WTC11 (cell line): Measurements from ENCODE around the gene ADGRL4. TPM values are rescaled to one million over a fixed set of nuclear protein-coding genes. Genes with fewer than 3 reads are reported as not detected.

Experiments used
- ATAC-seq: fragments of 200-7000 bp; cut with Tn5 transposase; 2 replicates; pipeline ENCODE4 v1.10.0; 2021; ENCODE audit warnings: mild to moderate bottlenecking, moderate library complexity
- CTCF ChIA-PET: fragments of 300-600 bp; sonication (Branson Sonifier 250); formaldehyde crosslinking; loops from one replicate; lab custom pipeline; 2021; ENCODE audit warnings: antibody characterized with exemption; lab: Charles Lee
- POLR2A ChIA-PET: fragments of 350-600 bp; sonication (Branson Sonifier 250); formaldehyde crosslinking; loops from one replicate; lab custom pipeline; 2021; ENCODE audit warnings: antibody characterized with exemption; lab: Charles Lee
- DNase-seq: peaks from one replicate; pipeline ENCODE4 v3.0.0; 2021; ENCODE audit warnings: low spot score
- H3K27ac Mint-ChIP-seq: 2 replicates; pipeline ENCODE4 v1.8.0; 2021; ENCODE audit warnings: mixed read lengths
- H3K27me3 Mint-ChIP-seq: 2 replicates; pipeline ENCODE4 v1.8.0; 2021; ENCODE audit warnings: low read depth, mild to moderate bottlenecking, moderate library complexity, mixed read lengths
- H3K36me3 Mint-ChIP-seq: 2 replicates; pipeline ENCODE4 v1.8.0; 2021; ENCODE audit warnings: mixed read lengths
- H3K4me1 Mint-ChIP-seq: 2 replicates; pipeline ENCODE4 v1.8.0; 2022; ENCODE audit warnings: mixed read lengths
- H3K4me3 Mint-ChIP-seq: 2 replicates; pipeline ENCODE4 v1.8.0; 2021; ENCODE audit warnings: mild to moderate bottlenecking, moderate library complexity, mixed read lengths
- H3K9me3 Mint-ChIP-seq: 2 replicates; pipeline ENCODE4 v1.8.0; 2021; ENCODE audit warnings: mixed read lengths
- ATF1 ChIP-seq: sonication (generic); formaldehyde crosslinking; IDR thresholded peaks from 2 replicates; pipeline ENCODE4 v1.8.1; 2023; ENCODE audit warnings: mild to moderate bottlenecking, moderate library complexity, missing genetic modification reagents
- ATF2 ChIP-seq: sonication (generic); formaldehyde crosslinking; IDR thresholded peaks from 2 replicates; pipeline ENCODE4 v1.8.1; 2022; ENCODE audit warnings: low read depth, missing genetic modification reagents, borderline replicate concordance
- CBFB ChIP-seq: sonication (generic); formaldehyde crosslinking; IDR thresholded peaks from 2 replicates; pipeline ENCODE4 v1.8.1; 2022; ENCODE audit warnings: mild to moderate bottlenecking, low read depth, missing genetic modification reagents
- CREB1 ChIP-seq: sonication (generic); formaldehyde crosslinking; IDR thresholded peaks from 2 replicates; pipeline ENCODE4 v1.8.0; 2023; ENCODE audit warnings: mild to moderate bottlenecking, missing genetic modification reagents
- CREM ChIP-seq: sonication (generic); formaldehyde crosslinking; IDR thresholded peaks from 2 replicates; pipeline ENCODE4 v1.8.1; 2022; ENCODE audit warnings: mild to moderate bottlenecking, missing genetic modification reagents, moderate library complexity
- E2F1 ChIP-seq: sonication (generic); formaldehyde crosslinking; IDR thresholded peaks from 2 replicates; pipeline ENCODE4 v1.8.0; 2022; ENCODE audit warnings: mild to moderate bottlenecking, missing genetic modification reagents
- ELF4 ChIP-seq: sonication (generic); formaldehyde crosslinking; IDR thresholded peaks from 2 replicates; pipeline ENCODE4 v1.8.1; 2022; ENCODE audit warnings: low read depth, mild to moderate bottlenecking, moderate library complexity, missing genetic modification reagents
- ERG ChIP-seq: fragments of 250-450 bp; sonication (Bioruptor Pico); IDR thresholded peaks from 2 replicates; pipeline ENCODE4 v1.8.0; 2021; ENCODE audit warnings: mild to moderate bottlenecking
- ETV6 ChIP-seq: sonication (generic); formaldehyde crosslinking; IDR thresholded peaks from 2 replicates; pipeline ENCODE4 v1.8.1; 2022; ENCODE audit warnings: mild to moderate bottlenecking, missing genetic modification reagents
- NFYB ChIP-seq: sonication (generic); formaldehyde crosslinking; conservative IDR thresholded peaks from 2 replicates; pipeline ENCODE4 v1.8.0; 2022; ENCODE audit warnings: low read depth, missing genetic modification reagents
- NR3C1 ChIP-seq: sonication (generic); formaldehyde crosslinking; conservative IDR thresholded peaks from 2 replicates; pipeline ENCODE4 v1.8.1; 2023; ENCODE audit warnings: low read depth, mild to moderate bottlenecking, missing genetic modification reagents
- OVOL2 ChIP-seq: fragments of 250-450 bp; sonication (Bioruptor Pico); IDR thresholded peaks from 2 replicates; pipeline ENCODE4 v1.9.0; 2021; ENCODE audit warnings: mild to moderate bottlenecking, borderline replicate concordance
- PRDM15 ChIP-seq: sonication (generic); formaldehyde crosslinking; IDR thresholded peaks from 2 replicates; pipeline ENCODE4 v1.8.0; 2022; ENCODE audit warnings: missing genetic modification reagents
- RELA ChIP-seq: sonication (generic); formaldehyde crosslinking; IDR thresholded peaks from 2 replicates; pipeline ENCODE4 v1.8.1; 2022; ENCODE audit warnings: missing genetic modification reagents, mild to moderate bottlenecking, borderline replicate concordance
- USF2 ChIP-seq: sonication (generic); formaldehyde crosslinking; IDR thresholded peaks from 2 replicates; pipeline ENCODE4 v1.8.1; 2023; ENCODE audit warnings: mild to moderate bottlenecking, missing genetic modification reagents, moderate library complexity
- ZBTB21 ChIP-seq: sonication (generic); formaldehyde crosslinking; IDR thresholded peaks from 2 replicates; pipeline ENCODE4 v1.8.1; 2023; ENCODE audit warnings: mild to moderate bottlenecking, missing genetic modification reagents, borderline replicate concordance
- ZMAT4 ChIP-seq: fragments of 250-450 bp; sonication (Bioruptor Pico); IDR thresholded peaks from 2 replicates; pipeline ENCODE4 v1.9.0; 2021; ENCODE audit warnings: mild to moderate bottlenecking
- ZNF138 ChIP-seq: sonication (generic); formaldehyde crosslinking; conservative IDR thresholded peaks from 2 replicates; pipeline ENCODE4 v1.8.1; 2022; ENCODE audit warnings: mild to moderate bottlenecking, moderate library complexity, missing genetic modification reagents
- ZNF232 ChIP-seq: sonication (generic); formaldehyde crosslinking; IDR thresholded peaks from 2 replicates; pipeline ENCODE4 v1.8.0; 2022; ENCODE audit warnings: mild to moderate bottlenecking, missing genetic modification reagents
- ZNF416 ChIP-seq: fragments of 250-450 bp; sonication (Bioruptor Pico); IDR thresholded peaks from 2 replicates; pipeline ENCODE4 v1.9.0; 2021; ENCODE audit warnings: mild to moderate bottlenecking, inconsistent platforms
- total RNA-seq: library from RNA; stranded (reverse); gene quantifications from 3 replicates; pipeline ENCODE4 v1.2.3, GENCODE V29; 2021

Gene ADGRL4
- total RNA-seq, 1 experiment from 2014 or later = 0.37 TPM

GRCh38 chr1:79010589-79010988 is 4.1 kb upstream of the ADGRL4 start:
- DNase-seq = no peak
- ChIA-PET POLR2A (interaction anchor here (0.5 kb wide), 1 partner anchor 680 kb away, joined by 6 read pairs; no protein-coding TSS in a partner anchor), CTCF (no interaction called here)
- peaks cover 13% of the 10 kb centered on the region for H3K4me1 Mint-ChIP-seq
- no peak for ATAC-seq
- H3K27me3 Mint-ChIP-seq = peaks cover 3% of the 10 kb centered on the region; the same call in 1 of the 2 replicates
- TF ChIP-seq ZBTB21 (CRISPR knock-in tag) (no peak), ZNF416 (CRISPR knock-in tag) (no peak), E2F1 (CRISPR knock-in tag) (no peak), ATF2 (CRISPR knock-in tag) (no peak), OVOL2 (CRISPR knock-in tag) (no peak), NFYB (no peak), USF2 (no peak), RELA (no peak), ATF1 (no peak), ZNF138 (CRISPR knock-in tag) (no peak), ZMAT4 (CRISPR knock-in tag) (no peak), ELF4 (no peak)
- H3K4me3 Mint-ChIP-seq = no peak overlapping the region
- H3K36me3 Mint-ChIP-seq = no peaks in the 10 kb centered on the region
- H3K9me3 Mint-ChIP-seq = no peaks in the 10 kb centered on the region
- H3K27ac Mint-ChIP-seq = no peak overlapping the region

- no peak overlapping the region for H3K27ac Mint-ChIP-seq
Observed at GRCh38 chr1:79005945-79006344, 585 bp downstream of the ADGRL4 start.

More at GRCh38 chr1:79005945-79006344, 585 bp downstream of the ADGRL4 start:
- Mint-ChIP-seq H3K4me1 (peaks cover 16% of the 10 kb centered on the region), H3K4me3 (peak overlapping the region; percentile 89), H3K27me3 (peaks cover 3% of the 10 kb centered on the region; the same call in 1 of the 2 replicates), H3K36me3 (no peaks in the 10 kb centered on the region), H3K9me3 (no peaks in the 10 kb centered on the region)
- TF ChIP-seq CREM (CRISPR knock-in tag) = no peak
- no peak for TF ChIP-seq NR3C1 (CRISPR knock-in tag)
- no peak for TF ChIP-seq CREB1 (CRISPR knock-in tag)
- TF ChIP-seq ERG (CRISPR knock-in tag) = no peak
- TF ChIP-seq ETV6 (CRISPR knock-in tag) = no peak
- TF ChIP-seq PRDM15 (CRISPR knock-in tag) = no peak
- no peak for TF ChIP-seq ZNF232 (CRISPR knock-in tag)
- no peak for TF ChIP-seq CBFB (CRISPR knock-in tag)
- POLR2A ChIA-PET = no interaction called here
- DNase-seq = no peak
- no peak for ATAC-seq
- CTCF ChIA-PET = no interaction called here
